ENCODE results near the gene CYTL1. TPM values are rescaled to one million over a fixed set of nuclear protein-coding genes. Genes with fewer than 3 reads are reported as not detected.

CYTL1 gene
- total RNA-seq, 1 donor from 2014 or later, result 6.9 TPM

DNA sequence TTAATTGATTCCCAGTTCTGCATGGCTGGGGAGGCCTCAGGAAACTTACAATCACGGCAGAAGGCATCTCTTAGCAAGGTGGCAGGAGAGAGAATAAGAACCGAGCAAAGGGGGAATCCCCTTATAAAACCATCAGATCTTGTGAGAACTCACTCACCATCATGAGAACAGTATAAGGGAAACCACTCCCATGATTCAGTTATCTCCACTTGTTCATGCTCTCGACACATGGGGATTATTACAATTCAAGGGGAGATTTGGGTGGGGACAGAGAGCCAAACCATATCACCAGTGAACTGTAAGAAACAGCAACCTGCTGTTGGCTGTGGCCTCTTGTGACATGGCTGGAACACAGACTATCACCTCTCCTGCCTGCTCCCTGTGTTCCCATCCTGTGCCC, 7.1 kb upstream of the CYTL1 start:
- H3K27me3 Mint-ChIP-seq, result peaks cover 66% of the 10 kb centered on the region
- peaks cover 5% of the 10 kb centered on the region for H3K4me1 Mint-ChIP-seq (ENCODE audit: unreplicated experiment)

DNA sequence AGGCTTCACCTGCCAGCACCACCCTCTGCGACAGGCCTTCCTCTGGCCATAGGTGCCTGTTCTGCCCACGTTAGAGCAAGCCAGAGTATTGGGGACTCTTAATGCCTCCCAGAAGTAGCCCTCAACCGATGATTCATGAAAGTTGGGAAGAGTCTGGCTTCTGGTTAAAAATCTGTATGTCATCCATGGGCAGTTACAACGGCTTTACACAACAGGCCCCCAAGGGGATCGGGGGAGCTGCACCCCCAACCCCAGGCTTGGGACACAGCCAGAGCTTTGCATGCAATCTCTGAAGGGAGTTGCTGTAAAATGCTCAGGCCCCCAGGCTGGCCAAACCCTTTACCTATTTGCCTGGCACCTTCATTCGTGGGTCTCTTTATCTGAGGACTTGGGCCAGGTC, 5.4 kb upstream of the CYTL1 start:
- DNase-seq (ENCODE audit: extremely low spot score, unreplicated experiment), result no peak
- H3K27me3 Mint-ChIP-seq, result peaks cover 66% of the 10 kb centered on the region

More for the DNA sequence above, 7.1 kb upstream of the CYTL1 start:
- DNase-seq (ENCODE audit: extremely low spot score, unreplicated experiment), result no peak
- peaks cover 6% of the 10 kb centered on the region for H3K9me3 Mint-ChIP-seq
- no peak overlapping the region for H3K27ac Mint-ChIP-seq
- H3K36me3 Mint-ChIP-seq, result no peaks in the 10 kb centered on the region
- TF ChIP-seq, protein P1, sequence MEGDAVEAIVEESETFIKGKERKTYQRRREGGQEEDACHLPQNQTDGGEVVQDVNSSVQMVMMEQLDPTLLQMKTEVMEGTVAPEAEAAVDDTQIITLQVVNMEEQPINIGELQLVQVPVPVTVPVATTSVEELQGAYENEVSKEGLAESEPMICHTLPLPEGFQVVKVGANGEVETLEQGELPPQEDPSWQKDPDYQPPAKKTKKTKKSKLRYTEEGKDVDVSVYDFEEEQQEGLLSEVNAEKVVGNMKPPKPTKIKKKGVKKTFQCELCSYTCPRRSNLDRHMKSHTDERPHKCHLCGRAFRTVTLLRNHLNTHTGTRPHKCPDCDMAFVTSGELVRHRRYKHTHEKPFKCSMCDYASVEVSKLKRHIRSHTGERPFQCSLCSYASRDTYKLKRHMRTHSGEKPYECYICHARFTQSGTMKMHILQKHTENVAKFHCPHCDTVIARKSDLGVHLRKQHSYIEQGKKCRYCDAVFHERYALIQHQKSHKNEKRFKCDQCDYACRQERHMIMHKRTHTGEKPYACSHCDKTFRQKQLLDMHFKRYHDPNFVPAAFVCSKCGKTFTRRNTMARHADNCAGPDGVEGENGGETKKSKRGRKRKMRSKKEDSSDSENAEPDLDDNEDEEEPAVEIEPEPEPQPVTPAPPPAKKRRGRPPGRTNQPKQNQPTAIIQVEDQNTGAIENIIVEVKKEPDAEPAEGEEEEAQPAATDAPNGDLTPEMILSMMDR (conservative IDR thresholded peaks at IDR 0.05), result no peak
- H3K4me3 Mint-ChIP-seq, result no peak overlapping the region

DNA sequence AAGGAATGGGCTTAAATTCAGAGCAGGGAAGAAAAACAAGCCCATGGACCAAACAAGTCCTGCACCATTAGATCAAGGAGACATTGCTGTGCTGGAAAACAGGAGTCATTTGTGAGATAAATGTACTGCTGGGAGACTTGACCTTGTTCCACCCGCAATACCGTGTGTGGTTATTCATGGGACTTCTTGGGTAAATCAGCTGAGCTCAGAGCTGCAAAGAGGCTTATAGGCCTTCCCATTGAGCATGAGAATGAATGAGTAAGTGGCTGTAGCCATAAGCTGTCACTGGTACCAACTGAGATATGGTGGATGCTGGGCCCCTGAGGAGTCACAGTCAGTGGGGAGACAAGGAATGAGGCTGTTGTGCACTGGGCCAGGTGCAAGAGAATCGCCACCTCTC, 2.3 kb upstream of the CYTL1 start:
- H3K4me1 Mint-ChIP-seq (ENCODE audit: unreplicated experiment), result peaks cover 4% of the 10 kb centered on the region
- peaks cover 3% of the 10 kb centered on the region for H3K9me3 Mint-ChIP-seq
- TF ChIP-seq, protein P1 (conservative IDR thresholded peaks at IDR 0.05), result no peak
- H3K36me3 Mint-ChIP-seq, result no peaks in the 10 kb centered on the region
- peaks cover 58% of the 10 kb centered on the region for H3K27me3 Mint-ChIP-seq
- H3K4me3 Mint-ChIP-seq, result no peak overlapping the region
- H3K27ac Mint-ChIP-seq, result no peak overlapping the region
- DNase-seq (ENCODE audit: extremely low spot score, unreplicated experiment), result no peak

More for the DNA sequence above, 5.4 kb upstream of the CYTL1 start:
- Mint-ChIP-seq H3K4me3 (no peak overlapping the region), H3K27ac (no peak overlapping the region), H3K4me1 (ENCODE audit: unreplicated experiment) (peaks cover 7% of the 10 kb centered on the region), H3K36me3 (no peaks in the 10 kb centered on the region), H3K9me3 (peaks cover 3% of the 10 kb centered on the region)
- TF ChIP-seq, protein P1 (conservative IDR thresholded peaks at IDR 0.05), result no peak

DNA sequence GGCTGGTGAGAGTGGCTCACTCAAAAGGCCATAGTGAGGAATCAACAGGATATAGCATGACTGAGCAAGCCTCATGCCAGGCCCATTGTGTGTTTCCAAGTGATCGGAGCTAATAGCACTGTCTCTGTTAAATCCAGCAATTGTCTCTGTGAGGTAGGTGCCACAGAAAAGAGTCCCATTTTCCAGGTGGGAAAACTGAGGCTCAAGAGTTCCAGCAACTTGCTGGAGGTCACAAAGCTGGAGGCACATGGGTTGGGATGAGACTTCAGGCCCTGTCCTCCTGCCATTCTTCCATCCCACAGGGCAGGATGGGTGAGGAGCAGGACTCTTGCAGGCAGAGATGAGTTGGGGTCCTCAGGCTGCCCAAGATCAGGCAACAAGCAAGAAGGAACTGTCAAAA, 1.1 kb upstream of the CYTL1 start:
- Mint-ChIP-seq H3K4me3 (no peak overlapping the region), H3K4me1 (ENCODE audit: unreplicated experiment) (peaks cover 4% of the 10 kb centered on the region), H3K9me3 (peaks cover 3% of the 10 kb centered on the region), H3K36me3 (no peaks in the 10 kb centered on the region), H3K27ac (no peak overlapping the region), H3K27me3 (peaks cover 58% of the 10 kb centered on the region)
- no peak for DNase-seq (ENCODE audit: extremely low spot score, unreplicated experiment)
- TF ChIP-seq, protein P1 (conservative IDR thresholded peaks at IDR 0.05), result no peak

DNA sequence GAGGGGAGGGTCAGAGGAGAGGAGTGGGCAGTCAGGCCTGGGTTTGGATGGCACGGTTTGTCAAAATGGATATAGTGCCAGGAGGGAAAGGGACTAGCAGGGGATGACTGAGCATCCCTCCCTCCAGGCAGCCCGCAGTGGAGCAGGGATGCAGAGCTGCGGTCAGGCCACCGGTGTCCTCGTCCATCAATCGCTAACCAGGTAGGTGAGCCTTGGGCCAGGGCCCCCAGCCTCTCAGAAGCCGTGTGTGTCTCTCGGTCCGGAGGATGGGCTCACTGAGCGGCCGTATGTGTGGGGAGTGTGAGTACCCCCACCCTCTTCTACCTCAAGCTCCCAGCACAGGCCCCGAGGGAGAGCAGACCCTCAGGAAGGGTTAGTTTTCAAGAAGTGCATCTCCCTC, 538 bp upstream of the CYTL1 start:
- Mint-ChIP-seq H3K36me3 (no peaks in the 10 kb centered on the region), H3K27me3 (peaks cover 57% of the 10 kb centered on the region), H3K9me3 (peaks cover 3% of the 10 kb centered on the region), H3K4me3 (no peak overlapping the region), H3K27ac (no peak overlapping the region), H3K4me1 (ENCODE audit: unreplicated experiment) (peaks cover 4% of the 10 kb centered on the region)
- TF ChIP-seq, protein P1 (conservative IDR thresholded peaks at IDR 0.05), result no peak
- no peak for DNase-seq (ENCODE audit: extremely low spot score, unreplicated experiment)

DNA sequence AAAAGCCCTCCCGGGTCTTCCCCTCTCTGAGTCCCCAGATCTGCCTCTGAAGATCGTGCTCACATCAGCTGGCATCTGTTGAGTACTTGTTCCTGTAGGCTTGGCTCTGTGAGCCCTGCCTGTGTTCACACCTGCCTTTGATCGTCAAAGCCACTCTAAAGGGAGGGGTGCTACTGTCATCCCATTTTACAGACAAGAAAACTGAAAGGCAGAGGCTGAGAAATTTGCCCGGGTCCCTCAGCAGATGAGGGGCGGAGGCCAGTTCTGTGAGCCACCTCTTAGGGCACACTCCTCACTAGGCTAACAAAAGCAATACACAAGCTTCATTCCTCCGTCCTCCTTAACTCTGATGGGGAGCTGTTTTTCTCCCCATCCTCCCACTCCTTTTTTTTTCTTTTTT, 655 bp downstream of the CYTL1 start:
- H3K4me3 Mint-ChIP-seq, result no peak overlapping the region
- no peak overlapping the region for H3K27ac Mint-ChIP-seq
- no peaks in the 10 kb centered on the region for H3K36me3 Mint-ChIP-seq
- peaks cover 4% of the 10 kb centered on the region for H3K4me1 Mint-ChIP-seq (ENCODE audit: unreplicated experiment)
- TF ChIP-seq, protein P1 (conservative IDR thresholded peaks at IDR 0.05), result no peak
- peaks cover 57% of the 10 kb centered on the region for H3K27me3 Mint-ChIP-seq
- peaks cover 3% of the 10 kb centered on the region for H3K9me3 Mint-ChIP-seq
- DNase-seq (ENCODE audit: extremely low spot score, unreplicated experiment), result no peak

Data from type B pancreatic cell (in vitro differentiated cells).